ENCODE results near the gene FST. TPM values are rescaled to one million over a fixed set of nuclear protein-coding genes. Genes with fewer than 3 reads are reported as not detected.

The FST gene
- not detected in 2 replicates for total RNA-seq (2014; rRNA removed; shearing (Covaris generic); ENCODE audit: low replicate concordance)

GRCh38 chr5:53480416-53481158 lies at the start of gene FST:
Gene FST, plus strand, starts transcription at chr5:53480629. Its CDS starts 163 bp downstream, at chr5:53480792.
- in situ Hi-C loops (cut with HindIII; ENCODE audit: low pct_unique_long_range_greater_than_20kb, low sequenced_read_pairs) = no loop called here
- DNase-seq (ENCODE audit: low read depth) = no peak

GRCh38 chr5:53431665-53432064 lies 48.8 kb upstream of the FST start:
- no peak for DNase-seq (ENCODE audit: low read depth)
- in situ Hi-C loops (cut with HindIII; ENCODE audit: low pct_unique_long_range_greater_than_20kb, low sequenced_read_pairs) = no loop called here

GRCh38 chr5:53433026-53433425 lies 47.4 kb upstream of the FST start:
- no peak for DNase-seq (ENCODE audit: low read depth)
- in situ Hi-C loops (cut with HindIII; ENCODE audit: low pct_unique_long_range_greater_than_20kb, low sequenced_read_pairs) = no loop called here

- no peak for DNase-seq (ENCODE audit: low read depth)
- in situ Hi-C loops (cut with HindIII; ENCODE audit: low pct_unique_long_range_greater_than_20kb, low sequenced_read_pairs) = no loop called here
Measured at GRCh38 chr5:53434541-53434940, 45.9 kb upstream of the FST start.

- no peak for DNase-seq (ENCODE audit: low read depth)
- in situ Hi-C loops (cut with HindIII; ENCODE audit: low pct_unique_long_range_greater_than_20kb, low sequenced_read_pairs) = no loop called here
Measured at GRCh38 chr5:53436480-53437191, 43.8 kb upstream of the FST start.

DNA sequence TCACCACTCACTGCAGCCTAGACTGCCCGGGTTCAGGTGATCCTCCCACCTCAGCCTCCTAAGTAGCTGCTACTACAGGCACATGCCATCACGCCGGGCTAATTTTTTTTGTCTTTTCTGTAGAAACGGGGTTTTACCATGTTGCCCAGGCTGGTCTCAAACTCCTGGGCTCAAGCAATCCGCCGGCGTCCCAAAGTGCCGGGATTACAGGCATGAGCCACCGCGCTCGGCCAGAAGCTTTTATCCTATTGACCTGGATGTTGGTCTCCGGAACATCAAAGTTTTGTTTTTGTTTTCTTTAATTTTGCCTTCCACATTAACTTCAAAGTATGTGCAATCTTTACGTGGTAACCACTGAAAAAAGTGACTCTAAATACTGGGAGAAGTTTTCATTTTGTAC lies 42.4 kb upstream of the FST start:
- in situ Hi-C loops (cut with HindIII; ENCODE audit: low pct_unique_long_range_greater_than_20kb, low sequenced_read_pairs) = no loop called here
- DNase-seq (ENCODE audit: low read depth) = no peak

GRCh38 chr5:53438486-53439472 lies 41.6 kb upstream of the FST start:
- DNase-seq (ENCODE audit: low read depth) = no peak
- in situ Hi-C loops (cut with HindIII; ENCODE audit: low pct_unique_long_range_greater_than_20kb, low sequenced_read_pairs) = no loop called here

DNA sequence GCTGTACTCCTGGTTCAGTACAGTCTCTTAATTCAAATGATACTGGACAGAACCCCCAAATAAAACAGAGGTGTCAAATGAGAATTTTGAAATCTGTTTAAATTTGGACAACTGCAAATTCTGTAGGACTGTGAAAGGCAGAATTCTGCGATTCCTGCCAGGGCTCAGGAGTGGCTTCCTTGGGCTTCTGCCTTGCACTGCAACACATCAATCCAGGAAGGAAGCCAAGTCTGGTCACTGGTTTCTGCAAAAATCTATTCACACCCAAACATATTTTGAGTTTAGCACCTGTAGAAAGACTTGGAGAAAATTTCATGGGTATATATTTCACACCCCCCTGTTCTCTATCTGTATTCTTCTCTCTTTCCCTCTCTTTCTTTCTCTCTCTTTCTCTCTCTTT lies 37.5 kb upstream of the FST start:
- in situ Hi-C loops (cut with HindIII; ENCODE audit: low pct_unique_long_range_greater_than_20kb, low sequenced_read_pairs) = no loop called here
- DNase-seq (ENCODE audit: low read depth) = no peak

DNA sequence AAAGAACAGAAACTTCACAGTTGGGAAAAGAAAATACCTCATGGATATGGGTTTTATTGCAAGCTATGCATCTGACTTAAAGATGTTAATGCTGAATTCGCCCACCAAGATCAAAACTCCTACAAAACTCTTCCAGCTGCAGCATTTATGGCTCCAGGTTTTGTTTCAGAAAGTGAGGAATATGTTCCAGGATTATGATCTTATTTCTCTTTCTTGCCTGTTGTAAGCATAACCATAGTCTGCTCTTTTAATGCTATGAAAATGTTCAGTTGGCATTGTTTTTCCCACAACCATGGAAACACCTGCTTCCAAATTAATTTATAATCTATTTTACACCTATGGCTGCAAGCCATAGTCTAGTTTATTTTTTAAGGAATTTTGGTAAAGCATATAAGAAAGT lies 34.9 kb upstream of the FST start:
- DNase-seq (ENCODE audit: low read depth) = no peak
- in situ Hi-C loops (cut with HindIII; ENCODE audit: low pct_unique_long_range_greater_than_20kb, low sequenced_read_pairs) = no loop called here

DNA sequence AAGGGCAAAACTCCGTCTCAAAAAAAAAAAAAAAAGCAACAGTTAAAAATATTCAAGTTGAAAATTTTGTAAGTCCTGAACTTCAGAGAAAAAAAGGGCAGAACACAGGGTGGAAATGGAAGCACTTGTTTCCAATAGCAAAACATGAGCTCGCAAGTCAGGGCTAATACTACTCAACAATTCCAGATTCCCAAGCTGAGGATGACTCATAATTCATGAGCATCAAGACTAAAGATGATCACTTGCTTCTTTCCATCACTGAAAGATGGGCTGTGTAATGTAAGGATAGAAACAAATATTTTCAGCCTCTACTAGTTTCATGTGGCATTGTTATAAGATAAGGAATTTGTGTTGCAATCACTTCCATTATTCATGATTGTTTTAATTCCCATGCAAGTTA lies 33.5 kb upstream of the FST start:
- no peak for DNase-seq (ENCODE audit: low read depth)
- in situ Hi-C loops (cut with HindIII; ENCODE audit: low pct_unique_long_range_greater_than_20kb, low sequenced_read_pairs) = no loop called here

- in situ Hi-C loops (cut with HindIII; ENCODE audit: low pct_unique_long_range_greater_than_20kb, low sequenced_read_pairs) = no loop called here
- DNase-seq (ENCODE audit: low read depth) = no peak
Measured at GRCh38 chr5:53448851-53449250, 31.6 kb upstream of the FST start.

DNA sequence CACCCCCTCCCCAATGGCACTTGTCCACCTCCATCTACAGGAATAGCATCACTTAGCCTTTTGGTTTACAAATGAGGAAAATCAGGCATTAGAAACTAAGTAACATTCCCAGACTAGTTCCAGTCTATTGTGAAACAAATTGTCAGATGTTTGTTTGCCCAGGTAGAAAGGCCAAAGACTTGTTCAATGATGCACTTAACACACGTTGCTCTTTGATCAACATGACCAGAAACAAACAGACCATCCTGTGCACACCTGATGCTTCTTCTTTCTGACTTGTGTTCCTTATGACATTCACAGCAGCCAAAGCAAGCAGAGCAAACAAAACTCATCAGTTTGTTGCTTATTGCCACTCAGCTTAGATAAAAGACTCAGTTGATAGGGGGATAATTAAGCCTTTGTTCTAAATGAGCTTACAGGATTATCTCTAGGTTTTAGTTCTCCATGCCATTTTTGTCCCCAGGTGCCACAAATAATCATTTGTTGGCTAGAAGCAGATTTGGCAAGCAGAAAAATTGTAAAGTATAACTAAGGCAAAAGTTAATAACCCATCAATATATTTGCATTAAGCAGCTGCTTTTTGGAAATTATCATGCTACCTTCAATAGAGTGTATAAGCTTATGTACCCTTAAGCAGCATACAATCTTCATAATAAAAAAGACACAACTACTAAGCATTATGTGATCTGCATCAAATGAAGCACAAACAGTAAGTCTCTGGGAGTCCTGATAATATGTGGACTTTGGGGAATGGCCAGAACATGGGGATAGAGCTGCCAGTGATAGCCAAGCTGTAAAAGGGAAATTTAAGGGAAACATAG lies 26.3 kb upstream of the FST start:
- no peak for DNase-seq (ENCODE audit: low read depth)
- in situ Hi-C loops (cut with HindIII; ENCODE audit: low pct_unique_long_range_greater_than_20kb, low sequenced_read_pairs) = no loop called here

- no peak for DNase-seq (ENCODE audit: low read depth)
- in situ Hi-C loops (cut with HindIII; ENCODE audit: low pct_unique_long_range_greater_than_20kb, low sequenced_read_pairs) = no loop called here
Measured at GRCh38 chr5:53454719-53455000, 25.8 kb upstream of the FST start.

- in situ Hi-C loops (cut with HindIII; ENCODE audit: low pct_unique_long_range_greater_than_20kb, low sequenced_read_pairs) = no loop called here
- DNase-seq (ENCODE audit: low read depth) = no peak
Measured at GRCh38 chr5:53456366-53456765, 24.1 kb upstream of the FST start.

DNA sequence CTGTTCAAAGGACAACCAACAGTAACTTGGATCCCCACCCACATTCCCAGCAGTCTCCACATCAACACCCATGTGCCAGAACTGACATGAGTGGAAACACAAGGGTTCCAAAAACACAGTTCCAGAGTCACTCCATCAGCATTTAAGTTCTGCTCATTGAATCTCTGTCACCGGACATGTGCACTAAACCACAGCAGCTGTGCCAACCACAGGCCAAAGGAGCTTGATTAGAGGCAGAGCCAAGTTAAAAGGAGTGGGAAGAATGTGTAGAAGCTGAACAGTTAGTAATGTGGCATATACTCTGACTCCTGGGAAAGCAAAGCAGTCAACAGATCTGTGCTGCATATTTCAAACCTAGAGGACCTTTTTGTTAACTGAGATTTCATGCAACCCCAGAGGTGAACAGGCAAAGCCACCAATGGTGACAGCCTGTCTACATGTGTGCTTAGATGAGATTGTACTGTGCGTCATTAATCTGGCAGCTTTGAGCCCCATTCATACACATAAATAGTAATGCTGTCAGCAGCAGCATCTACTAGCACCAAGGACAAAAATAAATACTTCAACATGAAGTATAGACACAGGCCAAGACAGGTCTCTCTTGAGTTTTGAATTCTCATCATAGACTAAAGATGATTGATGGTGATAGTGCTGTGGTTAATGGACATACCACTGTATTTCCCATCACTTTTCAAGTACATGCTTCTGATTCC lies 16.4 kb upstream of the FST start:
- no peak for DNase-seq (ENCODE audit: low read depth)
- in situ Hi-C loops (cut with HindIII; ENCODE audit: low pct_unique_long_range_greater_than_20kb, low sequenced_read_pairs) = no loop called here

DNA sequence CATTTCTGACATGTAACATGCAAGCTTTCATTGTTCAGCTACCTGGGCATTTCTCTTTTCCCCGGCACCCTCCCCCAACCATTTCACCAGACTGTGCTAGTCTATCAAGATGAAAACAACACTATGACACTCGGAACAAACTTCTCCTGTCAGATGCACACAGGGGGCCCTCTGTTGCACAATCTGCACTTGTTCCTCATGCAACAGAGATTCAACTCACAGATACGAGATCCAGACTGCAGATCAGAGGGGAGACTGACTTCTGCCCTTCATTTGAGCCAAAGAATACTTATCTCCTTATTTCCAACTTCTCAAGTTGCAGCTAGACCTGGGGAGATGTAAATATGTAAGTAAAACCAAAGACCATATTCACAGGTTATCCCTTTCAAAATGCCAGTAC lies 15.7 kb upstream of the FST start:
- in situ Hi-C loops (cut with HindIII; ENCODE audit: low pct_unique_long_range_greater_than_20kb, low sequenced_read_pairs) = no loop called here
- DNase-seq (ENCODE audit: low read depth) = no peak

- in situ Hi-C loops (cut with HindIII; ENCODE audit: low pct_unique_long_range_greater_than_20kb, low sequenced_read_pairs) = no loop called here
- no peak for DNase-seq (ENCODE audit: low read depth)
Measured at GRCh38 chr5:53469946-53470687, 10.3 kb upstream of the FST start.
